ENCODE measurements around the gene MOGAT3.

- TF ChIP-seq SNRNP70 (optimal IDR thresholded peaks at IDR 0.05; ENCODE audit: low read depth, low read length) (no peak), RAD51 (IDR thresholded peaks at IDR 0.05; ENCODE audit: borderline replicate concordance, low read depth) (no peak), KDM4B (IDR thresholded peaks at IDR 0.05; ENCODE audit: borderline replicate concordance in 2 of 2, low read depth in 1 of 2) (no peak), NFIC (IDR thresholded peaks at IDR 0.05) (no peak), ZNF354B (CRISPR knock-in tag; IDR thresholded peaks at IDR 0.05) (no peak), ZFX (CRISPR knock-in tag; IDR thresholded peaks at IDR 0.05) (no peak), ZNF589 (CRISPR knock-in tag; IDR thresholded peaks at IDR 0.05; ENCODE audit: low read depth) (no peak)
Measured at GRCh38 chr7:101179713-101180112, 21.1 kb downstream of the MOGAT3 start.

All from K562 (cell line).